ENCODE data around the gene EDN1. TPM values are rescaled to one million over a fixed set of nuclear protein-coding genes. Genes with fewer than 3 reads are reported as not detected.
"Not testable (repeated sequence)": the region's sequence is repeated elsewhere in the genome, so short reads cannot be mapped to it uniquely, and the experiment has no call there.

Gene EDN1
- total RNA-seq, 2 experiments from 2014 or later: not detected

GRCh38 chr6:12311106-12311505, 20.9 kb downstream of the EDN1 start:
- Mint-ChIP-seq H3K4me1 (no peaks in the 10 kb centered on the region), H3K36me3 (no peaks in the 10 kb centered on the region), H3K9me3 (ENCODE audit: low read depth) (no peaks in the 10 kb centered on the region), H3K27ac (no peak overlapping the region), H3K4me3 (no peak overlapping the region), H3K27me3 (peaks cover 19% of the 10 kb centered on the region)
- DNase-seq (no peak), ATAC-seq (no peak)
- CTCF ChIA-PET: interaction anchor here (0.7 to 1.2 kb wide), 2 partner anchors 10 to 656 kb away, joined by 3 read pairs; no protein-coding TSS in a partner anchor

DNA sequence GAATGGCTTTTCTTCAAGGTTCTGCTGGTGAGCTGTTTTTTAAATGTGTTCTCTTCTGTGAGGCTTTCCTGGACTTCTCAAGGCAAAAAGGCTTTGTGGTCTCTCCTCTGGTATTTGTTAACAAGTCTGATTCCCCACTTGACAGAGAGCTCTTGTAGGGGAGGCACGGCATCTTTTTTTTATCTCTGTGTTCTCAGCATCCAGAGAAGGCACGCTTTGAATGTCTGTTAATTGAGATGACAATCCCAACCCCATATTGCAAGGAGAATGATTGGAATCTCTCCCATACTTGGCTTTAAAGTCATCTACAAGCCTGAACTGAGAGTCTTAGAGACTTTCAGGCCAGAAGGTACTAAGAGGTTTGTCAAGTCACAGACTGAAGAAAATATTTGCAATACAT, 22.6 kb downstream of the EDN1 start:
- Mint-ChIP-seq H3K4me3 (no peak overlapping the region), H3K9me3 (ENCODE audit: low read depth) (no peaks in the 10 kb centered on the region), H3K36me3 (no peaks in the 10 kb centered on the region), H3K4me1 (no peaks in the 10 kb centered on the region), H3K27ac (no peak overlapping the region), H3K27me3 (peaks cover 9% of the 10 kb centered on the region)
- ATAC-seq (no peak), DNase-seq (no peak)
- CTCF ChIA-PET: interaction anchor here (1.3 kb wide), 1 partner anchor 22 kb away, joined by 3 read pairs; no protein-coding TSS in a partner anchor

DNA sequence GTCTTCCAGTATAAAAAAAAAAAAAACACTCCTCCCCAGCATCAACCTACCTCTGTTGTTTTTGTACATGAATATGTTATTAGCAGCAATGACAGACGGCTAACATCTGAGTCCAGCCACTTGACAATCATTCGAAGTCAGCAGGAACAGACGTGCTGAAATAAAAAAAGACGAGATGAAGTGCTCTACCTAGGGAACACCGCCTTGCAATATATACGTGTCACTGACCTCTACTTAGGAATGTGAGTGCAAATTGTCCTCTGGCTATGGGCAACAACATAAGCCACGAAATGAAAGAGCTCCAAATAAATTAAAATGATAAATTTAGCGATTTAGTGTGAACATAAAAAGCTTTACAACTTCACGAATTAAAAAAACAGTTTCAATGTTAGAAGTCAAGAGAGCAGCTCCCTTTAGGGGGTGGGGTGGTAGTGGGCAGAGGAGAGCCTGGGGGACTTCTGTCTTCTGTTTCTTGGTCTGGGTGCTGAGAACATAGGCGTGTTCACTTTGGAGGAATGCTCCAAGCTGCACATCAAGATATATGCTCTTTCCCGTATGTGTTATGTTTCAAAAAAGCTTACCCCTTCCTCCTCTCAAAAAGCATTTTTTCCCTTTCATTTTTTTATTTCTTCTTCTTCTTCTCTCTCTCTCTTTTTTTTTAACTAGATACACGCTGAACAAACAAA, 23.3 kb downstream of the EDN1 start:
- H3K4me1 Mint-ChIP-seq: no peaks in the 10 kb centered on the region
- no peak for ATAC-seq

GRCh38 chr6:12313992-12314589, 23.9 kb downstream of the EDN1 start:
- ATAC-seq (no peak), DNase-seq (no peak)
- Mint-ChIP-seq H3K27ac (no peak overlapping the region), H3K27me3 (peaks cover 8% of the 10 kb centered on the region), H3K4me3 (no peak overlapping the region), H3K9me3 (ENCODE audit: low read depth) (no peaks in the 10 kb centered on the region), H3K36me3 (no peaks in the 10 kb centered on the region), H3K4me1 (no peaks in the 10 kb centered on the region)
- CTCF ChIA-PET: no interaction called here

More for the DNA sequence above, 23.3 kb downstream of the EDN1 start:
- CTCF ChIA-PET: interaction anchor here (1.3 kb wide), 1 partner anchor 22 kb away, joined by 3 read pairs; no protein-coding TSS in a partner anchor
- H3K27ac Mint-ChIP-seq: no peak overlapping the region
- H3K4me3 Mint-ChIP-seq: no peak overlapping the region
- no peaks in the 10 kb centered on the region for H3K9me3 Mint-ChIP-seq (ENCODE audit: low read depth)
- no peaks in the 10 kb centered on the region for H3K36me3 Mint-ChIP-seq
- DNase-seq: no peak
- H3K27me3 Mint-ChIP-seq: peaks cover 7% of the 10 kb centered on the region

GRCh38 chr6:12314751-12315150, 24.6 kb downstream of the EDN1 start:
- H3K9me3 Mint-ChIP-seq (ENCODE audit: low read depth): no peaks in the 10 kb centered on the region
- no peak for ATAC-seq
- H3K27me3 Mint-ChIP-seq: peaks cover 8% of the 10 kb centered on the region
- no peak overlapping the region for H3K4me3 Mint-ChIP-seq
- CTCF ChIA-PET: no interaction called here
- H3K27ac Mint-ChIP-seq: no peak overlapping the region
- no peaks in the 10 kb centered on the region for H3K36me3 Mint-ChIP-seq
- no peak for DNase-seq
- no peaks in the 10 kb centered on the region for H3K4me1 Mint-ChIP-seq

DNA sequence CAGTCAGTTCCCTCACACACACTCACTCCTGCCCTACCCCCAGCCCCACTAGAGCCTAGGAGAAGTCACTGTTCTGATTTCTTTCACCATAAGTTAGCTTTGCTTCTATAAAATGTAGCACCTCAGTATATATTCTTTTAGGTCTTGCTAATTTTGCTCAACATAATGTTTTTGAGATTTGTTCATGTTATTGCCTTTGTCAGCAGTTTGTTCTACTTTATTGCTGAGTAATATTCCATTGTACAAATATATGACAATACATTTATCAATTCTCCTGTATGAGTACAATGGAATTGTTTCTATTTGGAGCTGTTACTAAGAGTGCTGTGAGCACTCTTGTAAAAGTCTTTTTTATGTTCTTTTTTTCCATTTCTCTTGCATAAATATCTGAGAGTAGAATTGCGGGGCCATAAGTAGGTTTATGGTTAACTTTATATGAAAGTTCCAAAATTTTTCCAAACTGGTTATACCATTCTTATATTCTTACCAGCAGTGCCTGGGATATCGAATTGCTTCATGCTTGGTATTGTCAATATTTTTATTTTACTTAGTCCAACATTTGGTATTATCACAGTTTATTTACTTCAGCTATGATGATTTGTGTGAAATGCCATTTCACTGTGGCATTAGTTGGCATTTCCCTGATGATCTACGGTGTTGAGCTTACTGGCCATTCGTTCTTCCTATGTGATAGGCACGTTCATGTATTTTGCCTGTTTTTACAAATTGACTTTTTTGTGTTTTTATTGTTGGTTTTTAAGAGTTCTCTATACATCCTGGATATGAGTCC, 25.3 kb downstream of the EDN1 start:
- Mint-ChIP-seq H3K27ac (no peak overlapping the region), H3K27me3 (peaks cover 8% of the 10 kb centered on the region), H3K4me1 (no peaks in the 10 kb centered on the region), H3K4me3 (no peak overlapping the region), H3K36me3 (no peaks in the 10 kb centered on the region), H3K9me3 (ENCODE audit: low read depth) (no peaks in the 10 kb centered on the region)
- no peak for DNase-seq
- ATAC-seq: no peak
- CTCF ChIA-PET: no interaction called here

GRCh38 chr6:12318749-12319148, 28.6 kb downstream of the EDN1 start:
- no peak overlapping the region for H3K4me3 Mint-ChIP-seq
- CTCF ChIA-PET: no interaction called here
- H3K36me3 Mint-ChIP-seq: no peaks in the 10 kb centered on the region
- H3K27ac Mint-ChIP-seq: no peak overlapping the region
- H3K27me3 Mint-ChIP-seq: peaks cover 8% of the 10 kb centered on the region
- H3K9me3 Mint-ChIP-seq (ENCODE audit: low read depth): no peaks in the 10 kb centered on the region
- ATAC-seq: no peak
- no peak for DNase-seq
- H3K4me1 Mint-ChIP-seq: no peaks in the 10 kb centered on the region

DNA sequence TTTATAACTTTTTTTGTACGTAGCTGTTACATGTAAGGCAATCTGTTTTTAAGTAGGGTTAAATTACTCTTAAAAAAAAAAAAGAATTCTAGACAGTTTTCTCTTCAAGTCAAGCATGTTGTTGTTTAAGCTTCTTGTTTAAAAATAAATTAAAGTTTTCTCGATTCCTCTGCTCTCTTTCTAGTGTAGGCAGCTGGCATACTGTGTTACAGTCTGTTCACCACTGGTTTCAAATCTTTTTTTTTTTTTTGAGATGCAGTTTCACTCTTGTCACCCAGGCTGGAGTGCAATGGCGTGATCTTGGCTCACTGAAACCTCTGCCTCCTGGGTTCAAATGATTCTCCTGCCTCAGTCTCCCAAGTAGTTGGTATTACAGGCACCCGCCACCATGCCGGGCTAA, 29.9 kb downstream of the EDN1 start:
- H3K9me3 Mint-ChIP-seq (ENCODE audit: low read depth); H3K4me3 Mint-ChIP-seq; ATAC-seq; H3K36me3 Mint-ChIP-seq; H3K27me3 Mint-ChIP-seq; H3K4me1 Mint-ChIP-seq; CTCF ChIA-PET; H3K27ac Mint-ChIP-seq; DNase-seq: not testable (repeated sequence)

GRCh38 chr6:12324099-12324498, 33.9 kb downstream of the EDN1 start:
- DNase-seq (no peak), ATAC-seq (no peak)
- H3K36me3 Mint-ChIP-seq: no peaks in the 10 kb centered on the region
- no peaks in the 10 kb centered on the region for H3K9me3 Mint-ChIP-seq (ENCODE audit: low read depth)
- H3K27ac Mint-ChIP-seq: no peak overlapping the region
- H3K27me3 Mint-ChIP-seq: peaks cover 8% of the 10 kb centered on the region
- CTCF ChIA-PET: no interaction called here
- H3K4me1 Mint-ChIP-seq: no peaks in the 10 kb centered on the region
- no peak overlapping the region for H3K4me3 Mint-ChIP-seq

DNA sequence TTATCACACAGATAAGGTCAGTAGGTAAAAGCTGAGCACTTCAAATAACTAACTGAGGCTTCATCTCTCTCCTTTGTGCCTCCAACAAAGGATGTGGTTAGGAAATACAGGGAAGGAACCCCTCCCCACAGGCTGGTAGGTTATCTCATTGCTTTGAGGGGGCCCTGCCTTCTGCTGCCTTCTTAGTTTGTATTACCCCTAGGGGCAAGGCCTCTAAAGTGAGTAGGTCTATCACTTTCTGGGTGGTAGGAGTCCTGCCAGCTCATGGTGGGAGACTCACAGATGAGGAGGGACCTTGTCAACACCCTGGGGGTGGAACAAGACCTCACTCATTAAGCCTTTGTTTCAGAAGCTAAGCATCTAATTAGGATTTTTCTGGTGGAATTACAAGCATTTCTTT, 34.6 kb downstream of the EDN1 start:
- Mint-ChIP-seq H3K27ac (no peak overlapping the region), H3K4me3 (no peak overlapping the region), H3K9me3 (ENCODE audit: low read depth) (no peaks in the 10 kb centered on the region), H3K27me3 (peaks cover 8% of the 10 kb centered on the region), H3K36me3 (no peaks in the 10 kb centered on the region), H3K4me1 (no peaks in the 10 kb centered on the region)
- ATAC-seq (no peak), DNase-seq (no peak)
- CTCF ChIA-PET: no interaction called here

DNA sequence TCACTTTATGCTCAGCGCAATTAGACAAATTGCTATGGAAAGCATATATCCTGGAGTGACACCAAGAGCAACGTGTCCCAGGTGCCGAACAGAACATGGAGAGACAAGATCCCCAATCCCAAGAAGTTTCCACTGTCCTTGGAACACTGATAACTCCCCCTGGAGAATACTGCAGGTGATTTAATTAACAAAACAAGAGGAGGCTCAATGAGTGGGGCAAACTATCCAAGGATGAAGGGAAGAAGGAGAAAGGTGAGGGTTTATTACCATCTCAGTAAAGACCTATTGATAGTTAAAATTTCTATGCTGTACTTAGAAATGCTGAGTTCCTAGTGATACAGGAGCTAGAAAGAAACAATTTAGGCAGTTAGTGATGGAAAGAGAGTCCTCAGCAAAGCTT, 35.7 kb downstream of the EDN1 start:
- H3K36me3 Mint-ChIP-seq: no peaks in the 10 kb centered on the region
- no peak overlapping the region for H3K4me3 Mint-ChIP-seq
- H3K27me3 Mint-ChIP-seq: peaks cover 11% of the 10 kb centered on the region
- no peak overlapping the region for H3K27ac Mint-ChIP-seq
- CTCF ChIA-PET: no interaction called here
- DNase-seq: no peak
- no peak for ATAC-seq
- no peaks in the 10 kb centered on the region for H3K4me1 Mint-ChIP-seq
- no peaks in the 10 kb centered on the region for H3K9me3 Mint-ChIP-seq (ENCODE audit: low read depth)

DNA sequence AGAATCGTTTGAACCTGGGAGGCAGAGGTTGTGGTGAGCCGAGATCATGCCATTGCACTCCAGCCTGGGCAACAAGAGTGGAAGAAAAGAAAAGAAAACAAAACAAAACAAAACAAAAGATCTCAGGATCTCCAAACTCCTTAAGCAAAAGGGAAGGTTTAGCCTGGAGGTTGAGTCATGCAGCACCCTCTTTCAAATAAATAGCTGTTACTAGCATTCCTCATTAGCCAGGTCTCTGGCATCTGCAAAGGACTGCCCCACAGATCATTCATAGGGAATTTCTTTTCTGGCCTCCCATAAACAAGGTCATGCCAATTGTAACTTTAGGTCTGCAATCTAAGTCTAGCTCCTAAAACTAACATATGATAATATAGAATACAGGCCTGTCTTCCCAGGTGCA, 37.2 kb downstream of the EDN1 start:
- CTCF ChIA-PET: no interaction called here

GRCh38 chr6:12327988-12328387, 37.8 kb downstream of the EDN1 start:
- H3K4me3 Mint-ChIP-seq: no peak overlapping the region

More for the DNA sequence above, 37.2 kb downstream of the EDN1 start:
- Mint-ChIP-seq H3K27ac (no peak overlapping the region), H3K9me3 (ENCODE audit: low read depth) (no peaks in the 10 kb centered on the region), H3K36me3 (no peaks in the 10 kb centered on the region), H3K4me3 (no peak overlapping the region), H3K27me3 (peaks cover 9% of the 10 kb centered on the region), H3K4me1 (no peaks in the 10 kb centered on the region)
- no peak for ATAC-seq
- no peak for DNase-seq

GRCh38 chr6:12328701-12329100, 38.5 kb downstream of the EDN1 start:
- no peaks in the 10 kb centered on the region for H3K4me1 Mint-ChIP-seq
- no peaks in the 10 kb centered on the region for H3K36me3 Mint-ChIP-seq
- H3K27me3 Mint-ChIP-seq: peaks cover 9% of the 10 kb centered on the region
- H3K27ac Mint-ChIP-seq: no peak overlapping the region
- CTCF ChIA-PET: no interaction called here
- H3K9me3 Mint-ChIP-seq (ENCODE audit: low read depth): no peaks in the 10 kb centered on the region
- ATAC-seq: no peak
- no peak overlapping the region for H3K4me3 Mint-ChIP-seq
- DNase-seq: no peak

More at GRCh38 chr6:12327988-12328387, 37.8 kb downstream of the EDN1 start:
- ATAC-seq: no peak
- H3K27me3 Mint-ChIP-seq: peaks cover 9% of the 10 kb centered on the region
- no peak overlapping the region for H3K27ac Mint-ChIP-seq
- no peak for DNase-seq
- H3K9me3 Mint-ChIP-seq (ENCODE audit: low read depth): no peaks in the 10 kb centered on the region
- CTCF ChIA-PET: no interaction called here
- no peaks in the 10 kb centered on the region for H3K4me1 Mint-ChIP-seq
- no peaks in the 10 kb centered on the region for H3K36me3 Mint-ChIP-seq

Measured in activated CD8-positive, alpha-beta memory T cell treated with anti-CD3 and anti-CD28 coated beads, Interleukin-2, amount 10 ng/mL, durations not matched to agents 7 days and 5 days (primary cell).